GM20431 (cell line): ENCODE data around the gene TRIM50.
"Not testable (repeated sequence)": the region's sequence is repeated elsewhere in the genome, so short reads cannot be mapped to it uniquely, and the experiment has no call there.

Source experiments
- in situ Hi-C: fragments of 300-500 bp; cut with MseI, MboI; formaldehyde crosslinking; loops from one replicate; pipeline ENCODE4 v1.15.0; 2020; ENCODE audit warnings: low sequenced_read_pairs; ENCODE audit not compliant: unreplicated experiment

The TRIM50 gene

GRCh38 chr7:73319541-73319940, 8.3 kb downstream of the TRIM50 start:
- in situ Hi-C loops, result not testable (repeated sequence)

- in situ Hi-C loops, result not testable (repeated sequence)
Observed at GRCh38 chr7:73318656-73319204, 9.2 kb downstream of the TRIM50 start.

- in situ Hi-C loops, result no loop called here
Observed at GRCh38 chr7:73316521-73316920, 11.4 kb downstream of the TRIM50 start.

GRCh38 chr7:73314271-73314670, 13.6 kb downstream of the TRIM50 start:
- in situ Hi-C loops, result no loop called here

- in situ Hi-C loops, result no loop called here
Observed at GRCh38 chr7:73313521-73313906, 14.4 kb downstream of the TRIM50 start.

GRCh38 chr7:73312831-73313520, 14.9 kb downstream of the TRIM50 start:
- in situ Hi-C loops, result no loop called here

GRCh38 chr7:73311421-73311820, 16.5 kb downstream of the TRIM50 start:
- in situ Hi-C loops, result not testable (repeated sequence)

GRCh38 chr7:73308665-73309214, 19.1 kb downstream of the TRIM50 start, which contains the start of gene NSUN5:
NSUN5 (minus strand) TSS chr7:73308826; CDS start chr7:73308790, 36 bp downstream.
- in situ Hi-C loops, result no loop called here

- in situ Hi-C loops, result no loop called here
Observed at GRCh38 chr7:73308074-73308664, 19.7 kb downstream of the TRIM50 start.

GRCh38 chr7:73307436-73307835, 20.4 kb downstream of the TRIM50 start:
- in situ Hi-C loops, result no loop called here

GRCh38 chr7:73304612-73305387, 23.1 kb downstream of the TRIM50 start:
- in situ Hi-C loops, result not testable (repeated sequence)

- in situ Hi-C loops, result no loop called here
Observed at GRCh38 chr7:73304071-73304470, 23.8 kb downstream of the TRIM50 start.

- in situ Hi-C loops, result no loop called here
Observed at GRCh38 chr7:73303546-73303945, 24.3 kb downstream of the TRIM50 start.

GRCh38 chr7:73302846-73303245, 25.0 kb downstream of the TRIM50 start:
- in situ Hi-C loops, result not testable (repeated sequence)

GRCh38 chr7:73301108-73301507, 26.8 kb downstream of the TRIM50 start:
- in situ Hi-C loops, result not testable (repeated sequence)

- in situ Hi-C loops, result not testable (repeated sequence)
Observed at GRCh38 chr7:73299812-73300211, 28.1 kb downstream of the TRIM50 start.

GRCh38 chr7:73297706-73298105, 30.2 kb downstream of the TRIM50 start:
- in situ Hi-C loops, result not testable (repeated sequence)

GRCh38 chr7:73297235-73297634, 30.6 kb downstream of the TRIM50 start:
- in situ Hi-C loops, result not testable (repeated sequence)

GRCh38 chr7:73277210-73277609, 50.7 kb downstream of the TRIM50 start:
- in situ Hi-C loops, result not testable (repeated sequence)

GRCh38 chr7:73267813-73268212, 60.1 kb downstream of the TRIM50 start:
- in situ Hi-C loops, result not testable (repeated sequence)
